Glutamatergic neuron (in vitro differentiated cells): ENCODE measurements around the gene SIAH2. TPM values are rescaled to one million over a fixed set of nuclear protein-coding genes. Genes with fewer than 3 reads are reported as not detected.

ENCODE experiments used
- DNase-seq: peaks from one replicate; pipeline ENCODE4 v3.0.0; 2022
- H3K27ac Mint-ChIP-seq: one replicate; pipeline ENCODE4 v1.8.0; 2020; ENCODE audit warnings: mild to moderate bottlenecking, mixed read lengths, inconsistent platforms; ENCODE audit not compliant: unreplicated experiment
- H3K27me3 Mint-ChIP-seq: one replicate; pipeline ENCODE4 v1.8.0; 2020; ENCODE audit warnings: mild to moderate bottlenecking, moderate library complexity, mixed read lengths, inconsistent platforms; ENCODE audit not compliant: unreplicated experiment
- H3K36me3 Mint-ChIP-seq: one replicate; pipeline ENCODE4 v1.8.0; 2020; ENCODE audit warnings: mild to moderate bottlenecking, mixed read lengths, inconsistent platforms; ENCODE audit not compliant: unreplicated experiment
- H3K4me1 Mint-ChIP-seq: one replicate; pipeline ENCODE4 v1.8.0; 2020; ENCODE audit warnings: mild to moderate bottlenecking, low read depth, mixed read lengths, inconsistent platforms; ENCODE audit not compliant: unreplicated experiment
- H3K4me3 Mint-ChIP-seq: one replicate; pipeline ENCODE4 v1.8.0; 2020; ENCODE audit warnings: mild to moderate bottlenecking, mixed read lengths, inconsistent platforms; ENCODE audit not compliant: unreplicated experiment
- H3K9me3 Mint-ChIP-seq: one replicate; pipeline ENCODE4 v1.8.0; 2020; ENCODE audit warnings: mild to moderate bottlenecking, moderate library complexity, mixed read lengths, inconsistent platforms; ENCODE audit not compliant: unreplicated experiment
- CTCF ChIP-seq: fragments of 200-600 bp; sonication (generic); IDR thresholded peaks from one replicate; pipeline ENCODE4 v1.5.0; 2021; ENCODE audit not compliant: partially characterized antibody, unreplicated experiment
- total RNA-seq: library from RNA; stranded (reverse); fragmentation: NEBNext Ultra II Directional; extraction: Animal tissue kit (Norgen Biotek cat#: 25700); gene quantifications from one replicate; pipeline ENCODE4 v1.2.1, GENCODE V29; 2021; ENCODE audit not compliant: unreplicated experiment

SIAH2 gene
- total RNA-seq, 1 donor from 2014 or later = 9.6 TPM

- Mint-ChIP-seq H3K36me3 (peaks cover 5% of the 10 kb centered on the region), H3K27ac (no peak overlapping the region), H3K4me3 (no peak overlapping the region), H3K9me3 (peaks cover 3% of the 10 kb centered on the region), H3K27me3 (peaks cover 3% of the 10 kb centered on the region), H3K4me1 (no peaks in the 10 kb centered on the region)
- no peak for TF ChIP-seq CTCF
- DNase-seq = no peak
Measured at GRCh38 chr3:150699068-150699639, 63.8 kb downstream of the SIAH2 start.

- no peaks in the 10 kb centered on the region for H3K4me1 Mint-ChIP-seq
- H3K9me3 Mint-ChIP-seq = no peaks in the 10 kb centered on the region
Measured at GRCh38 chr3:150697646-150698045, 65.3 kb downstream of the SIAH2 start.

GRCh38 chr3:150691414-150692040, 71.4 kb downstream of the SIAH2 start:
- H3K27ac Mint-ChIP-seq = no peak overlapping the region
- H3K9me3 Mint-ChIP-seq = no peaks in the 10 kb centered on the region
- H3K27me3 Mint-ChIP-seq = no peaks in the 10 kb centered on the region
- TF ChIP-seq CTCF = no peak
- peaks cover 5% of the 10 kb centered on the region for H3K36me3 Mint-ChIP-seq
- no peak overlapping the region for H3K4me3 Mint-ChIP-seq
- no peak for DNase-seq
- no peaks in the 10 kb centered on the region for H3K4me1 Mint-ChIP-seq

More at GRCh38 chr3:150697646-150698045, 65.3 kb downstream of the SIAH2 start:
- no peak overlapping the region for H3K27ac Mint-ChIP-seq
- DNase-seq = no peak
- H3K27me3 Mint-ChIP-seq = no peaks in the 10 kb centered on the region
- H3K4me3 Mint-ChIP-seq = no peak overlapping the region
- no peak for TF ChIP-seq CTCF
- H3K36me3 Mint-ChIP-seq = peaks cover 5% of the 10 kb centered on the region

Other genes starting within 250 kb of the SIAH2 start
- 45.2 TPM for gene SERP1, start 216.7 kb downstream of the SIAH2 start, total RNA-seq
- 72.3 TPM for gene EIF2A, start 216.4 kb downstream of the SIAH2 start, total RNA-seq
- gene SELENOT, start 159.8 kb downstream of the SIAH2 start, total RNA-seq = 74.0 TPM
- 0.69 TPM for gene ERICH6, start 59.2 kb downstream of the SIAH2 start, total RNA-seq
- not detected for gene MINDY4B, start 142.3 kb upstream of the SIAH2 start, total RNA-seq
- not detected for gene CLRN1, start 209.6 kb upstream of the SIAH2 start, total RNA-seq